ENCODE data around the gene DEDD2. TPM values are rescaled to one million over a fixed set of nuclear protein-coding genes. Genes with fewer than 3 reads are reported as not detected.

DEDD2 gene
- total and polyA plus RNA-seq, 10 of the 15 experiments (the other 5 are each of a cell fraction or from before 2014, with no cell fraction given), result 2.5 to 24.7 (median 17.6) TPM

GRCh38 chr19:42193706-42194105, 23.8 kb downstream of the DEDD2 start:
- H3K79me2 ChIP-seq (ENCODE audit: control insufficient read depth, insufficient read depth, low read length), result no peaks in the 10 kb centered on the region
- no peak for DNase-seq (ENCODE audit: low read depth, low spot score)
- ChIA-PET CTCF (no interaction called here), POLR2A (interaction anchor here (0.6 kb wide), 1 partner anchor 187 kb away, joined by 3 read pairs; no protein-coding TSS in a partner anchor), SMC1A (ENCODE audit: uncharacterized antibody, unreplicated experiment) (interaction anchor here (0.6 kb wide), 1 partner anchor 62 kb away, joined by 3 read pairs; no protein-coding TSS in a partner anchor), RAD21 (ENCODE audit: unreplicated experiment) (interaction anchor here (0.6 kb wide), 1 partner anchor 1563 kb away, joined by 3 read pairs; no protein-coding TSS in a partner anchor)
- FAIRE-seq, result no peak
- ATAC-seq, result no peak
- intact Hi-C loops (cut with micrococcal nuclease; ENCODE audit: unreplicated experiment), result no loop called here
- 52% methylated on average over 3 of the region's 3 CpGs for WGBS (ENCODE audit: insufficient coverage, insufficient replicate concordance, low lambda C conversion rate, missing lambda C conversion rate)
- H3K9me3 ChIP-seq (replicated peaks; ENCODE audit: control insufficient read depth, insufficient read depth, low read length), result no peaks in the 10 kb centered on the region; the same call in 2 of the 3 replicates
- H2AFZ ChIP-seq (ENCODE audit: control insufficient read depth, low read depth, low read length), result no peak overlapping the region
- BruUV-seq (replicated peaks), result no TSS peak
- H3K4me2 ChIP-seq (ENCODE audit: control insufficient read depth, insufficient read depth), result no peak overlapping the region
- H3K9ac ChIP-seq (ENCODE audit: control insufficient read depth, insufficient read depth, low read length), result no peak overlapping the region
- H3K4me3 ChIP-seq, result no peak overlapping the region
- peaks cover 2 to 9% of the 10 kb centered on the region in 2 experiments; a peak in 3 of 4 replicates for H3K36me3 ChIP-seq (ENCODE audit: control insufficient read depth in 2 of 2, insufficient read depth in 2 of 2, low read length in 1 of 2)
- no peaks in the 10 kb centered on the region for H4K20me1 ChIP-seq (ENCODE audit: control insufficient read depth, insufficient read depth)
- TF ChIP-seq CREM (IDR thresholded peaks at IDR 0.05; ENCODE audit: low read depth) (no peak), LARP7 (IDR thresholded peaks at IDR 0.05) (no peak), TCF7 (IDR thresholded peaks at IDR 0.05; ENCODE audit: borderline replicate concordance) (no peak), GABPA (IDR thresholded peaks at IDR 0.05; ENCODE audit: low read depth) (no peak), TARDBP (IDR thresholded peaks at IDR 0.05; ENCODE audit: borderline replicate concordance) (no peak), CHD1 (IDR thresholded peaks at IDR 0.05; ENCODE audit: low read depth, low read length) (no peak), RBBP5 (conservative IDR thresholded peaks at IDR 0.05) (no peak), CHD4 (IDR thresholded peaks at IDR 0.05) (no peak), RELA (IDR thresholded peaks at IDR 0.05; ENCODE audit: borderline replicate concordance, partially characterized antibody) (no peak)
- TF ChIP-seq, protein P1, sequence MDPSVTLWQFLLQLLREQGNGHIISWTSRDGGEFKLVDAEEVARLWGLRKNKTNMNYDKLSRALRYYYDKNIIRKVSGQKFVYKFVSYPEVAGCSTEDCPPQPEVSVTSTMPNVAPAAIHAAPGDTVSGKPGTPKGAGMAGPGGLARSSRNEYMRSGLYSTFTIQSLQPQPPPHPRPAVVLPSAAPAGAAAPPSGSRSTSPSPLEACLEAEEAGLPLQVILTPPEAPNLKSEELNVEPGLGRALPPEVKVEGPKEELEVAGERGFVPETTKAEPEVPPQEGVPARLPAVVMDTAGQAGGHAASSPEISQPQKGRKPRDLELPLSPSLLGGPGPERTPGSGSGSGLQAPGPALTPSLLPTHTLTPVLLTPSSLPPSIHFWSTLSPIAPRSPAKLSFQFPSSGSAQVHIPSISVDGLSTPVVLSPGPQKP (IDR thresholded peaks at IDR 0.05; ENCODE audit: low read depth, low read length), result no peak
- peaks cover 14% of the 10 kb centered on the region for H3K4me1 ChIP-seq (ENCODE audit: control insufficient read depth, insufficient read depth, low read length)
- no peaks in the 10 kb centered on the region for H3K27me3 ChIP-seq (replicated peaks in 1 of 2; ENCODE audit: control insufficient read depth in 2 of 2, insufficient read depth in 2 of 2, low read length in 1 of 2)
- in situ Hi-C loops (cut with MboI), result no loop called here
- no peak overlapping the region for H3K27ac ChIP-seq (ENCODE audit: control insufficient read depth, insufficient read depth)

Data from GM12878 (cell line).